GM19099 (cell line): ENCODE measurements around the gene THBS1.

Source experiments
- POLR2A ChIP-seq: IDR thresholded peaks from 3 replicates; pipeline ENCODE4 v1.6.1; 2011; ENCODE audit warnings: low read depth; ENCODE audit not compliant: insufficient read length; ENCODE audit errors: extremely low read depth

THBS1 gene

DNA sequence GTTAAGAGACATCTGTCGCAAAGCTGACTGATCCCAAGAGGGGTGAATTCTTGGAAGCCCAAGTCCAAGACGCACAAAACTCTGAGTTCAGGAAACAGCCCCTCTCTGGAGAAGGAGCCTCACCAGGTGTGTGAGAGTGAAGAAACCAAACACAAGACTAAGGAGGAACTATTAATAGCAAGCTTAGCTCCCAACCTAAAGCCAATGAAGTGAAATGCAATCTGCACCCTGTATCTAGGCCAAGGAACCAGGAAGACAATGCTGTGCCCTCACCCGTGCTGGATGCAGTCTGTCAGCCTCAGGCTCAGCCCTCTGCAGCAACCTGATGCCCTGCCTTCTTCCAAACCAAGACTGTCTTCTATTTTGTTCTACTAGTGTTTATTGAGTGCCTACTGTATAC lies 22.5 kb upstream of the THBS1 start:
- TF ChIP-seq POLR2A = no peak

DNA sequence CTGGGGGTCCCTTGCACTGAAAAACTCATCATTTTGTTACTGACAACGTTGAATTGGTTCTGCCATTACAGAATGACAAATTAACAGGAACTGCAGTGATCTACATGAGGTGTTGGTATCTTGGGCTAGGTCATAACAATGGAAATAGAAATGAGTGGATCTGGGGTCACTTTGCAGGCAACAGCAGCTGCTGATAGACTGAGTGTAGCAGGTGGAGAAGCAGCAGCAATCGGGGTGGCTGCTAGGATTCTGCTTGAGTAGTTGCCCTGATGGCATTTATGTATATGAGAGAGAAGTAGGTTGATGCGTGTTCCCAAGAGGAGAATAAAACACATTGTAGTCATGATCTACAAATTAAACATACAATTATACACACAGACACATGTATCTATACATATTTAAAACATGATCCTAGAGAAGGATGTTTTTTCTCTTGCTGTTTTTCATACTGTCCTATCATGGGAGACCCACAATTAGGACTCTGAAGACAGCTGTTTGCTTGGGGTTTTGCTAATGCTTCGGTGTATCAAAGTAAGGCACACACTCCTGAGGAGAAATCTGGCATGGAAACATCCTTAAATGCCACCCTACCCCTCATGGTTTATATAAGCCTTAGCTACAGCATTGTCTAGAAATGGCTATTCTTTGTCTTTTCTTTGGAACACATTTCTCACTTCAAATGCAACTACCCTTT lies 15.8 kb upstream of the THBS1 start:
- no peak for TF ChIP-seq POLR2A

DNA sequence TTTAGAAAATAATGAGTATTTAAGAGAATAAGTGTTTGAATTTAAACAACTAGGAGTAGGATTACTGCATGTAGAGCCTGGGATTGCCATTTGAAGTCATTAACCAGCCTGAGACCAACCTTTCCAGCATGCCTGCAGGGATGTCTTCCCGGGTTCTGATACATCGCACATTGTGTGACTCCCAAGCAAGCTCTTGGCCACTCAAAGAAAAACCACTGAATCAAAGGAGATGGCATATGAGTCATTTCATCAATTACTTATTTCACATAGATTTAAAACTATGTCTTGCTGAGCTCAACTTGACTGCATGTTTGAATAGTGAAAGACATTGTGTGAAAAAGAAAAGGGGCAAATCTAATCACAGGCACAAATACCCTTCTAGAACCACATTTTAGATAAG lies 15.0 kb upstream of the THBS1 start:
- TF ChIP-seq POLR2A = no peak

DNA sequence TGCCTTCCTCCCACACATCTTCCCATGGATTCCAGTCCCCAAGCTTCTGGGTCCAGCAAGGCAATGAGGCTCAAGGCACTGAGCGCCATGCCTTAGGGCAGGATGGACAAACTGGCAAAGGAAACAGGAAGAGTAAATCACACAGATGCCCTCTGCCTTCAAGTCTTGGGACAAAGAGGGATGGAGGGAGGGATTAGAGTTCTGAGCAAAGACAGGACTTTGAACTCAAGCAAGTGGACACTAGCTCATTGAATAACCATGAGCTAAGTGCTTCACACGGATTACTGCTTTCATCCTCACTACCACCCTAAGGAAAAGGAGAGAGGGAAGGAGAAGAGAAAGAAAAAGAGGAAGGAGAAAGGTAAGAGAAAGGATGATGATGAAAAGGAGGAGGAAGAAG lies 7.6 kb upstream of the THBS1 start:
- TF ChIP-seq POLR2A = no peak

DNA sequence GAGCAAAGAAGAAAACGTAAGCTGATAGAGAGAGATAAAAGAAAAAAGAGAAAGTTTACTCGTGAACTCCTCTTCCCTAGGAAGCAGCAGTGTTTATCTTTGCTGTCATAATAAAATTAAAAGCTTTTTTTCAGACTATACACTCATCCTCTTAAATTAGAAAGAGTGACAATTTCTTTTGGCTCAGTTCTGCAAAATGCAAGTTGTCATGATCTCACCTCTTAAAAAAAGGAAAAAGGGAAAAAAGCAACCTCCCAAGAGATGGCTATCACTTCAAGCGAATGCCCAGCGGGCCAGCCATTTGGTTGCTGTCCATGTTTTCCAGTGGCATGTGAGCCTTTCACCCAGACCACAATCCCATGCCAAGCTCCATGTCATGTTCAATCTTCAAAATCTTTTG lies 7.0 kb upstream of the THBS1 start:
- TF ChIP-seq POLR2A = no peak

DNA sequence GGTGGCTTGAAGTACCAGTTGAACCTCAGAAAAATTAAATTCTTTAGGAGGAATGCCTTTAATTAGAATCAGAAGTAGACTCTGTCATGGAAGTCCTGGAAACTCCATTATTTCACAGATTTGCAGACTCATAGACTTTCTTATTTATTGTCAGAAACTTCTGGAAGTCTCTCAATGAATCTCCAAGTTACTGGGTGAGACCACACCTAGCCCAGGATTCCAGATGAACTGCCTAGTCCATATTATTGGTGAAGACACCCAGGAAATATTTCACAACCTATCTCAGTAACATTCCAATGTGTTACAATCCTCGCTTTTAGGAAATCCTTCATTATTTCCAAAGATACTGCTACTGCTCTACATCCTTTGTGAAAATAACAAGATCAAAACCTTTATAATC lies 6.5 kb upstream of the THBS1 start:
- no peak for TF ChIP-seq POLR2A

DNA sequence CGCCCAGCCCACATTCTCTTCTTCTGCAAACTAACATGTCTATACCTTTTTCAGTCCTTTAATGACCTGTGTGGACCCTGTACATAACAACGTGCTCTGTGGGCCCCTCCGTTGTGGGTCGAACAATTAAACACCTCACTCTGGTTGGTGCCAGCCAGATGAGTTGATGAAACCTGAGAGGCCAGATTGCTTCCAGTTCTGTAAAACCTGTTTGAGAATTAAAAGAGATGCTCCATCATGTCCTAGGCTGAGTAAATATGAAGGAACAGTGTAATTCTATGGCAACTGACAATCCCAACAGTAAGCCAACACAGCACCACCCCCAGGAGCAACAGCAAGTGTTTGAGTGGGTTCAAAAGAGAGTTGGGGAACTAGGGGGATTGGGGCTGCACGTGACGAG lies 5.7 kb upstream of the THBS1 start:
- no peak for TF ChIP-seq POLR2A

DNA sequence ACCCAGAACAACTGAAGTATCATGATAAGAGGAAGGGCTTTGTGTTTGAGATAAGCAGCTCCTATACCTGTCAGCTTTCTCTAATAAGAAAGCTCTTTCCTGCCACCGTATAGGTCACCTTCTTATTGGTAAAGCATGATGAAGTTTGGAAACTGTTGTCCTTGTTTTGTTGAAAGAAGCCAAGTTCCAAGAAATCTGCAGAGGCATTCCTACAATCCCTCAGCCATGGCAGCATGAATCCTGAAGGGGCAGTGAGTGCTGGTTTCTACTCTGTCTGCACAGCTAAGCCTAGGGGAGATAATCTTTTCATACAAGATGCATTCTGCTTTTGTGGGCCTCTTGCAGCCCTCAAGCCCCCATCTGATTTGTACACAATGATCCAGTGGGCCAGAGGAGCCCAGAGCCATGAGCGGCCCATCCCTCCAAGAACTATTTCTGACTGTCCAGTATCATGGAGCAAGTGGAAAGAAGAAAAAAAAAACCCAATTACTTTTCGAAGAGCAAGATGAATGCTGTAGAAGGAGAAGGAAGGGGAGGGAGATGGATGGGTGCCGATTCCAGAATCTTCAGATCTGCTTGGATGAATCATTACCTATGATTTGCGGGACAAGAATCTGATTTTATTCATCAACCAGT lies 1.9 kb upstream of the THBS1 start:
- TF ChIP-seq POLR2A = no peak

DNA sequence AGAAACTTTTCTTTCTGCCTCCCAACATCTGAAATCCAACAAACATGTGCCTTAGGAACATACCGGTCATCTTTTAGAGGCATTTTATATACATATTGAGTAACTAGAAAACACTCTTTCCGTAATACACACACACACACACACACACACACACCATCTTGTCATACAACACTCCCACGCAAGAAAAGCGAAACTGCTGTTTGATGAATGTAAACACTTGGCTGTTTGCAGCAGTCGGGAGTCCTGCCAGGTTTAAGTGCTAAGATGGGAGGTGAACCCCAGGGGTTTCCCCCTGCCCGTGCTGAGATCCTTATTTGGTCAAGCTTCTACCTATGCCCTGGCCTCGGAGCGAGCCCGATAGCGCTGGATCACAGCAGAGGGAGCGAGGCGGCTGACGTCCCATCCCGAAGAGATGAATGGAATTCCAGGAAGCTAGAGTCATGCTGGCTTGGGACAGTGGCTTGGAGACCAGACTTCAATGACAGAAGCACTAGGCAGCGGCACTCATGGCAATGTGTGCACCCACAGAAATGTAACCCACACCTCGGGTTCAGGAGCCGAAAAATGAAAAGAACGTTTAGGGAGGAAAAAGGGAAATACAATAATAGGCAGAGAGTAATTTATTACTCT lies 1.3 kb upstream of the THBS1 start:
- no peak for TF ChIP-seq POLR2A

DNA sequence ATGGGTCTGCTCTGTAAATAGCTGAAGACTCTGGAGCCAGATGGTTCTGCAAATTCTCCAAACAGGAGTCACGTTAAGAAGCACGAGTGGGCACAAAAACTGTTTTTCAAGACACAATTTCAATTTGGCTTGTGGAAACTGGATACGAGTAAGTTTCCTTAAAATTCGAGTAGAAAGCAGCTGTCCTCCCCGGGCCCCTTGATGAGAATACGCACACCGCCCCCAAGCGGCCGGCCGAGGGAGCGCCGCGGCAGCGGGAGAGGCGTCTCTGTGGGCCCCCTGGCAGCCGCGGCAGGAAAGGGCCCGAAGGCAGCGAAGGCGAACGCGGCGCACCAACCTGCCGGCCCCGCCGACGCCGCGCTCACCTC lies 778 bp upstream of the THBS1 start:
- no peak for TF ChIP-seq POLR2A

DNA sequence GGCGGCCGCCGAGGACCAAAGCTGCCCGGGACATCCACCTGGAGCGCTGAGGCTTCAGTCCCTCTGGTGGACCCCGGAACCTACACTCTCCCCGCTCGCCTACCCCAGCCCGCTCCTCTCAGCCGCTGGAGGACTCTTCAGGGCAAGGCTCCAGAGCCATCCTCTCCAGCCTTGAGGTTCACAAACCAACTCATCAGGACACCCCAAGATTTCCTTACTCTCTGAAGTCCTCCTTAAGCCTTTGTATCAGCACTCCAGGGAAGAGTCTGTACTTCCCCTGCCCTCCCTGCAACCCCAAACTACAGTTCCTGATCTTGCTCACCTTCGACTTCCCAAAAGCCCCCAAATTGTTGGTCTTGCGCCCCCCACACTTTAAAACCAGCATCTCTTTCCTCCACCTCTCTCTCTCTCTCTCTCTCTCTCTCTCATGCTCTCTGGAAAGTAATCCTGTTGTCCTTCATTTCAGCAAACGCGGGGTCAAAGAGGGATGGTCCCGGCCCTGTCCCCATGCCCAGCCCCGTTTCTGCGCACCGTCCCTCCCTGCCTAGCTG lies 438 bp downstream of the THBS1 start:
- no peak for TF ChIP-seq POLR2A

DNA sequence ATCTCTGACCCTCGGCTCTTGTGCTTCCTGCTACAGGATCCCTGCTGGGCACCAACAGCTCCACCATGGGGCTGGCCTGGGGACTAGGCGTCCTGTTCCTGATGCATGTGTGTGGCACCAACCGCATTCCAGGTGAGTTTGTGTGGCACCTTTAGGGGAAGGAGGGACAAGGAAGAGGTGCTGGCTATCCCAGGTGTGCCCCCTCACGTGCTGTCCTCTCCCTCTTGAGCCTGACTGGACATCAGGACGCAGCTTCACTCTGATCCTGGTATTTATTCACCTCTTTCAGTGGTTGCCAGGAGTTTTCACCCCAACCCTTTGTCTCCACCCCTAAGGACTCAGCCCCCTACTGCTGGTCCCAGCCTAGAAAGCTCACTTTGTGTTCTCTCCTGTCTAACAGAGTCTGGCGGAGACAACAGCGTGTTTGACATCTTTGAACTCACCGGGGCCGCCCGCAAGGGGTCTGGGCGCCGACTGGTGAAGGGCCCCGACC lies 960 bp downstream of the THBS1 start:
- TF ChIP-seq POLR2A = no peak

DNA sequence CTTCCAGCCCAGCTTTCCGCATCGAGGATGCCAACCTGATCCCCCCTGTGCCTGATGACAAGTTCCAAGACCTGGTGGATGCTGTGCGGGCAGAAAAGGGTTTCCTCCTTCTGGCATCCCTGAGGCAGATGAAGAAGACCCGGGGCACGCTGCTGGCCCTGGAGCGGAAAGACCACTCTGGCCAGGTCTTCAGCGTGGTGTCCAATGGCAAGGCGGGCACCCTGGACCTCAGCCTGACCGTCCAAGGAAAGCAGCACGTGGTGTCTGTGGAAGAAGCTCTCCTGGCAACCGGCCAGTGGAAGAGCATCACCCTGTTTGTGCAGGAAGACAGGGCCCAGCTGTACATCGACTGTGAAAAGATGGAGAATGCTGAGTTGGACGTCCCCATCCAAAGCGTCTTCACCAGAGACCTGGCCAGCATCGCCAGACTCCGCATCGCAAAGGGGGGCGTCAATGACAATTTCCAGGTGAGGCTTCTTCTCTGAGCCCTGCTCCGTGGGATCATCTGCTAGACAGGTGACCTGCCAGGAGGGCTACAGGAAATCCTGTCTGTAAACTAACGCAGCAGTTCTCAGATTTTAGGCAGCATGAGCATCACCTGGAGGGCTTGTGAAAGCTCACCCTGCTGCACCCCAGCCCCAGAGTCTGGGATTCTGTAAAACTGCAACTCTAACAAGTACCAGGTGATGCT lies 1.6 kb downstream of the THBS1 start:
- TF ChIP-seq POLR2A = no peak

DNA sequence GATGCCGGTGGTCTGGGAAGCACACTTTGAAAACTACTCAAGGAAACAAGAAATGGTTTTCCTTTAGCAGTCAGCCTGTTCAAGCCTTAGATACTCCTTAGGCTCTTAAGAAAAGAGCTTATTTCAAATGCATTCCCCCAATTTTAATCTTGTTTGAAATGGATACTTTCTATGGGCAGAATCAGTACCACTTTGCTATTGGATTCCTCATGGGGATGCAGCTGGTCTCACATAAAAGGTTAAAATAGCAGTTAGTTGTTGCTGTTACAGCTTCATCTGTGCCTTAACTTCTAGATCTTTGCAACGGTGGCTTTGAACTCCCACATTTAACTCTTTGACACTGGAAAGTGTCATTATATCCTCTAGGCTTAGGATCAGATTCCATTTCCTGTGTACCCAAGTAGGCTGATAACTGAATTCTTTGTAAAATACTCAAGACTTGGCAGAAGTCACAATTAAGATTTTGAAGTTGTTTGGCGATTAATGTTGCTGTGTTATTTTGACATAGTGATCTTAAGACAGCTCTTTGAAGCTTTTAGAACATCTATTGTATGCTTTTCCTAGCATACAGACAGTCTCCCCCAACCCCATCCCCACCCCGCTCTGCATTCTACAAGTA lies 2.2 kb downstream of the THBS1 start:
- no peak for TF ChIP-seq POLR2A

DNA sequence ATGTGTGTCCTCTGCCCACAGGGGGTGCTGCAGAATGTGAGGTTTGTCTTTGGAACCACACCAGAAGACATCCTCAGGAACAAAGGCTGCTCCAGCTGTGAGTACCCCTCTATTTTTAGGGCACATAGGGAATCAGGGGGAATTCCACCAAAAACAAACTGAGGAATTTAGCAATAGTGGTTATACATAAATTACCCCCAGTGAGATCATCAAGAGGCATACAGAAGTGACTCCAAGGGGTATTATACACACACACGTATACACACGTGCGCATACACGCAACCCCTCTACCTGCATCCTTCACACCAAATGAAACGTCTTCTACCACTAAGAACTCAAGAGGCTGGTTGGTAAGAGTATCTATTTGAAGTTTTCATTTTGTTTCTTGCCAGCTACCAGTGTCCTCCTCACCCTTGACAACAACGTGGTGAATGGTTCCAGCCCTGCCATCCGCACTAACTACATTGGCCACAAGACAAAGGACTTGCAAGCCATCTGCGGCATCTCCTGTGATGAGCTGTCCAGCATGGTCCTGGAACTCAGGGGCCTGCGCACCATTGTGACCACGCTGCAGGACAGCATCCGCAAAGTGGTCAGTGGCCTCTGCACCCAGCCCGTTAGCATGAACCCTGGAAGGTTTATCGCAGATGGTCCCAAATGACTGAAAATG lies 2.9 kb downstream of the THBS1 start:
- no peak for TF ChIP-seq POLR2A

DNA sequence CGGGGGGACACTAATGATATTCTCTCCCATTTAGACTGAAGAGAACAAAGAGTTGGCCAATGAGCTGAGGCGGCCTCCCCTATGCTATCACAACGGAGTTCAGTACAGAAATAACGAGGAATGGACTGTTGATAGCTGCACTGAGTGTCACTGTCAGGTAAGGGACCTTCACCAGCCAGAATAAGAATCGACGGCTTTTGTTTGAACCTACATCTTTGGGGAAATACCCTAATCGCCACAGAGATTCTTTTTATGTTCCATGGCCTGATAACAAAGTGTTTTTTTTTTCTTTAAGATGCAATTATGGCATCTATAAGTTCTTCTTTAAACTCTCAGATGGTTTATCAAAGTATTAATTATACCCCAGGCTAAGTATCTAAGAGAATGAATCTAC lies 3.4 kb downstream of the THBS1 start:
- no peak for TF ChIP-seq POLR2A
